IMR-90 (cell line): ENCODE measurements around the gene UNK. TPM values are rescaled to one million over a fixed set of nuclear protein-coding genes. Genes with fewer than 3 reads are reported as not detected.
"Not testable (repeated sequence)": the region's sequence is repeated elsewhere in the genome, so short reads cannot be mapped to it uniquely, and the experiment has no call there.

Source experiments
- ATAC-seq: fragments of 200-7000 bp; cut with Tn5 transposase; 2 replicates; pipeline ENCODE4 v1.9.1; 2020; ENCODE audit warnings: low read depth, mild to moderate bottlenecking, moderate library complexity
- BruUV-seq: library from RNA; stranded (reverse); fragments of 400-500 nt; replicated peaks from 2 replicates; lab custom pipeline; 2021; lab: Mats Ljungman, UMichigan
- CTCF ChIA-PET: fragments of 300-600 bp; formaldehyde crosslinking; extraction: SDS; loops from one replicate; lab custom pipeline; 2021; ENCODE audit warnings: antibody characterized with exemption; lab: Yijun Ruan, JAX
- POLR2A ChIA-PET: fragments of 300-600 bp; sonication (Branson Sonifier 250); formaldehyde crosslinking; loops from one replicate; lab custom pipeline; 2022; ENCODE audit warnings: antibody characterized with exemption; ENCODE audit not compliant: unreplicated experiment; lab: Charles Lee
- DNase-seq: peaks from one replicate; pipeline ENCODE4 v3.0.0; 2013
- H2AFZ ChIP-seq: replicated peaks from 2 replicates; pipeline ENCODE3; 2013; ENCODE audit warnings: low read length, mild to moderate bottlenecking; ENCODE audit not compliant: poor library complexity
- H2AK5ac ChIP-seq: 2 replicates; pipeline ENCODE4 v1.6.1; 2013; ENCODE audit warnings: low read depth, low read length, inconsistent platforms
- H2AK9ac ChIP-seq: replicated peaks from 2 replicates; pipeline ENCODE3; 2013; ENCODE audit warnings: mild to moderate bottlenecking, low read depth, low read length, moderate library complexity; ENCODE audit not compliant: poor library complexity
- H2BK120ac ChIP-seq: 2 replicates; pipeline ENCODE4 v1.6.1; 2013; ENCODE audit warnings: low read depth, low read length, inconsistent platforms
- H2BK15ac ChIP-seq: 3 replicates; pipeline ENCODE4 v1.6.1; 2013; ENCODE audit warnings: low read depth, low read length, inconsistent platforms
- H2BK20ac ChIP-seq: 2 replicates; pipeline ENCODE4 v1.6.1; 2013; ENCODE audit warnings: low read depth, mild to moderate bottlenecking, inconsistent platforms, low read length, moderate library complexity
- H2BK5ac ChIP-seq: 2 replicates; pipeline ENCODE4 v1.6.1; 2013; ENCODE audit warnings: mild to moderate bottlenecking, low read depth, low read length, inconsistent platforms; ENCODE audit not compliant: poor library complexity, severe bottlenecking
- H3K14ac ChIP-seq: replicated peaks from 2 replicates; pipeline ENCODE4 v1.6.1; 2013; ENCODE audit warnings: low read depth, low read length, inconsistent platforms
- H3K18ac ChIP-seq: 2 replicates; pipeline ENCODE4 v1.6.1; 2013; ENCODE audit warnings: low read depth, low read length, control low read depth
- H3K23ac ChIP-seq: 2 replicates; pipeline ENCODE4 v1.6.1; 2013; ENCODE audit warnings: low read depth, low read length, inconsistent platforms
- H3K27ac ChIP-seq: 2 replicates; pipeline ENCODE4 v1.5.1; 2013; ENCODE audit warnings: mild to moderate bottlenecking, control low read depth, low read length; ENCODE audit not compliant: insufficient read depth
- H3K27me3 ChIP-seq: 2 replicates; pipeline ENCODE4 v1.6.1; 2013; ENCODE audit warnings: low read length; ENCODE audit not compliant: control insufficient read depth, insufficient read depth
- H3K36me3 ChIP-seq: 2 replicates; pipeline ENCODE4 v1.6.1; 2013; ENCODE audit warnings: low read length, mixed read lengths; ENCODE audit not compliant: control insufficient read depth, insufficient read depth
- H3K4ac ChIP-seq: 2 replicates; pipeline ENCODE4 v1.6.1; 2013; ENCODE audit warnings: low read depth, low read length, inconsistent platforms
- H3K4me1 ChIP-seq: 2 replicates; pipeline ENCODE4 v1.6.1; 2013; ENCODE audit warnings: low read length, mixed read lengths; ENCODE audit not compliant: control insufficient read depth, insufficient read depth
- H3K4me2 ChIP-seq: 2 replicates; pipeline ENCODE4 v1.6.1; 2013; ENCODE audit warnings: low read depth, mild to moderate bottlenecking, control low read depth, low read length, moderate library complexity
- H3K4me3 ChIP-seq: 2 replicates; pipeline ENCODE4 v1.5.1; 2013; ENCODE audit warnings: low read depth, mild to moderate bottlenecking, control low read depth, low read length, moderate library complexity; ENCODE audit not compliant: insufficient read depth
- H3K56ac ChIP-seq: 2 replicates; pipeline ENCODE4 v1.6.1; 2013; ENCODE audit warnings: low read length, inconsistent platforms; ENCODE audit not compliant: insufficient read depth; ENCODE audit errors: extremely low read depth
- H3K79me1 ChIP-seq, 2 experiments: 2 replicates each; pipeline ENCODE4 v1.6.1; 2013; ENCODE audit warnings: low read length in 2 of 2, inconsistent platforms in 1 of 2, low read depth in 1 of 2
- H3K9ac ChIP-seq: 2 replicates; pipeline ENCODE4 v1.6.1; 2013; ENCODE audit warnings: low read depth, low read length, control low read depth
- H3K9me1 ChIP-seq: 2 replicates; pipeline ENCODE4 v1.6.1; 2013; ENCODE audit warnings: low read length, inconsistent platforms; ENCODE audit not compliant: insufficient read depth
- H3K9me3 ChIP-seq: 2 replicates; pipeline ENCODE4 v1.6.1; 2013; ENCODE audit warnings: low read length; ENCODE audit not compliant: control insufficient read depth, insufficient read depth
- H4K20me1 ChIP-seq: 2 replicates; pipeline ENCODE4 v1.6.1; 2013; ENCODE audit warnings: low read length, inconsistent platforms; ENCODE audit not compliant: insufficient read depth
- H4K5ac ChIP-seq: 2 replicates; pipeline ENCODE4 v1.6.1; 2013; ENCODE audit warnings: mild to moderate bottlenecking, low read depth, low read length, control low read depth
- H4K8ac ChIP-seq, 2 experiments: 2 replicates each; pipeline ENCODE4 v1.6.1; 2013; ENCODE audit warnings: low read depth in 2 of 2, low read length in 2 of 2, control low read depth in 1 of 2, inconsistent platforms in 1 of 2
- H4K91ac ChIP-seq: 2 replicates; pipeline ENCODE4 v1.6.1; 2013; ENCODE audit warnings: low read depth, low read length, inconsistent platforms; ENCODE audit not compliant: insufficient read depth
- WGBS, 2 experiments: methylation state at CpG; one replicate each; pipeline versions ENCODE4 v1.1.5 to v1.1.7; 2013; ENCODE audit warnings: missing lambda C conversion rate in 2 of 2; ENCODE audit not compliant: insufficient read length in 1 of 2; ENCODE audit errors: extremely low coverage in 2 of 2; 5-methylcytosine and 5-hydroxymethylcytosine counted together
- dilution Hi-C: fragments of 300-500 bp; cut with HindIII; formaldehyde crosslinking; loops from one replicate; pipeline ENCODE4 v1.14.3; 2018; ENCODE audit warnings: low sequenced_read_pairs; ENCODE audit not compliant: unreplicated experiment
- in situ Hi-C: fragments of 300-500 bp; cut with MboI; formaldehyde crosslinking; loops from 3 replicates; pipeline ENCODE4 v1.14.3; 2019; ENCODE audit warnings: low sequenced_read_pairs, inconsistent platforms, mixed read lengths
- intact Hi-C: fragments of 100-400 bp; cut with micrococcal nuclease; formaldehyde crosslinking; loops from 2 replicates; pipeline ENCODE4 v1.10.0; 2022
- polyA plus RNA-seq, 3 experiments: library from polyadenylated mRNA; depleted of rRNA; stranded (reverse); fragments of >200 nt; gene quantifications; 2 replicates each; pipeline ENCODE4 v1.2.3, GENCODE V29; 2012; ENCODE audit warnings: low replicate concordance in 1 of 3
- total RNA-seq: library from RNA; depleted of rRNA; stranded (reverse); fragments of >200 nt; gene quantifications from 2 replicates; pipeline ENCODE4 v1.2.3, GENCODE V29; 2012

The UNK gene
- total and polyA plus RNA-seq, 2 of the 4 experiments (the other 2 are of a cell fraction), result 15.4 to 17.3 TPM

- BruUV-seq, H2BK120ac ChIP-seq, POLR2A ChIA-PET, H3K4me1 ChIP-seq, ATAC-seq, H4K5ac ChIP-seq, H3K27ac ChIP-seq, H2AK5ac ChIP-seq, H3K56ac ChIP-seq, dilution Hi-C loops, H4K20me1 ChIP-seq, H3K9me3 ChIP-seq, H4K91ac ChIP-seq, H3K18ac ChIP-seq, H3K4me3 ChIP-seq, DNase-seq, H3K9me1 ChIP-seq, H3K23ac ChIP-seq, H3K14ac ChIP-seq, H4K8ac ChIP-seq, H3K9ac ChIP-seq, intact Hi-C loops, H3K4me2 ChIP-seq, H2AFZ ChIP-seq, H3K79me1 ChIP-seq, H3K27me3 ChIP-seq, H2BK5ac ChIP-seq, H2BK15ac ChIP-seq, H3K4ac ChIP-seq, H2BK20ac ChIP-seq, in situ Hi-C loops, H3K36me3 ChIP-seq: not testable (repeated sequence)
- no CpG with 5 or more reads among the region's 10 CpGs for WGBS, 2 experiments
- CTCF ChIA-PET, result interaction anchor here (1.6 kb wide), 1 partner anchor 18 kb away, joined by 3 read pairs; no protein-coding TSS in a partner anchor
- peak overlapping the region; percentile 61 for H2AK9ac ChIP-seq
These were observed 74.8 kb downstream of the UNK start for GRCh38 chr17:75859358-75859757.
